ENCODE measurements around the gene JSRP1.

DNA sequence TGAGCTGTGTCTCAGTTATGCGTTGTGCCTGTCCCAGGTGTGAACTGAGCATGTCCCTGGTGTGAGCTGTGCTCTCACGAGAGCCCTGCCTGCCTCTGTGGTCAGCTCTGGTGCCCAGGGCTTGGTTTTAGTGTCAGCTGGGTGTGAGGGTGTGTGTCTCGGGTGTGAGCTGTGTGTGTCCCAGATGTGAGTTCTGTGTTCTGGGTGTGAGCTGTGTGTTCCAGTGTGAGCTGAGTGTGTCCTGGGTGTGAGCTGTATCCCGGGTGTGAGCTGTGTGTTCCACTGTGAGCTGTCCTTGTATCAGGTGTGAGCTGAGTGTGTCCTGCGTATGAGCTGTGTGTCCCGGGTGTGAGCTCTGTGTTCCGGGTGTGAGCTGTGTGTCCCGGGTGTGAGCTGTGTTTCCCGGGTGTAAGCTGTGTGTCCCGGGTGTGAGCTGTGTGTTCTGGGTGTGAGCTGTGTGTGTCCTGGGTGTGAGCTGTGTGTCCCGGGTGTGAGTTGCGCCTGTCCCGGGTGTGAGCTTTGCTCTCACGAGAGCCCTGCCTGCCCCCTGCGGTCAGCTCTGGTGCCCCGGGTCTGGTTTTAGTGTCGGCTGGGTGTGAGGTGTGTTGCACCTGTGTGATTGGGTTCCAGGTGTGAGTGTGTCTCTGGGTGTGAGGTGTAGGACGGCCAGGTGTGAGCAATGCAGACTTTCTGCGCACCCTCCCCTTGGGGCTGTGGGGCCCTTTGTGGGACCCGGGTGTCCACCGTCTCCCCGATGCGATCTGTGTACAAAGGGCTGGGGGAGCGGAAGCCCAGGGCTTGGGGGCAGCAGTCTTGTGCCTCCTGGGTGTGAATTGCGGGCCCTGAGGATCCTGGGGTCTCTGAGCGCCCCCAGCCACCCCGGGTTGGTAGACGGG is 32.8 kb upstream of the JSRP1 start:
- TF ChIP-seq, protein P1, sequence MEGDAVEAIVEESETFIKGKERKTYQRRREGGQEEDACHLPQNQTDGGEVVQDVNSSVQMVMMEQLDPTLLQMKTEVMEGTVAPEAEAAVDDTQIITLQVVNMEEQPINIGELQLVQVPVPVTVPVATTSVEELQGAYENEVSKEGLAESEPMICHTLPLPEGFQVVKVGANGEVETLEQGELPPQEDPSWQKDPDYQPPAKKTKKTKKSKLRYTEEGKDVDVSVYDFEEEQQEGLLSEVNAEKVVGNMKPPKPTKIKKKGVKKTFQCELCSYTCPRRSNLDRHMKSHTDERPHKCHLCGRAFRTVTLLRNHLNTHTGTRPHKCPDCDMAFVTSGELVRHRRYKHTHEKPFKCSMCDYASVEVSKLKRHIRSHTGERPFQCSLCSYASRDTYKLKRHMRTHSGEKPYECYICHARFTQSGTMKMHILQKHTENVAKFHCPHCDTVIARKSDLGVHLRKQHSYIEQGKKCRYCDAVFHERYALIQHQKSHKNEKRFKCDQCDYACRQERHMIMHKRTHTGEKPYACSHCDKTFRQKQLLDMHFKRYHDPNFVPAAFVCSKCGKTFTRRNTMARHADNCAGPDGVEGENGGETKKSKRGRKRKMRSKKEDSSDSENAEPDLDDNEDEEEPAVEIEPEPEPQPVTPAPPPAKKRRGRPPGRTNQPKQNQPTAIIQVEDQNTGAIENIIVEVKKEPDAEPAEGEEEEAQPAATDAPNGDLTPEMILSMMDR (IDR thresholded peaks at IDR 0.05): no peak
- no peak for TF ChIP-seq POLR2A (IDR thresholded peaks at IDR 0.05)

Measured in esophagus squamous epithelium (tissue), 4 donors.